Activated T-helper 1 cell treated with anti-CD3 and anti-CD28 coated beads, Interleukin-12 subunit alpha, Interleukin-12 subunit beta, Interleukin-2, Interleukin-4 antibody, amounts not matched to agents 30 ng/mL and 10 ng/mL and 1 ng/mL, durations not matched to agents 14 hours and 24 hours and 36 hours (primary cell): ENCODE data around the gene CALN1. TPM values are rescaled to one million over a fixed set of nuclear protein-coding genes. Genes with fewer than 3 reads are reported as not detected.
"Not testable (repeated sequence)": the region's sequence is repeated elsewhere in the genome, so short reads cannot be mapped to it uniquely, and the experiment has no call there.

Experiments used
- DNase-seq: peaks from one replicate; pipeline ENCODE4 v3.0.0; 2021; ENCODE audit warnings: low spot score
- H3K27ac Mint-ChIP-seq: one replicate; pipeline ENCODE4 v1.8.0; 2021; ENCODE audit warnings: mild to moderate bottlenecking, mixed read lengths
- H3K27me3 Mint-ChIP-seq: one replicate; pipeline ENCODE4 v1.8.0; 2022; ENCODE audit warnings: mild to moderate bottlenecking, moderate library complexity, mixed read lengths; ENCODE audit not compliant: insufficient read depth
- H3K36me3 Mint-ChIP-seq: one replicate; pipeline ENCODE4 v1.8.0; 2021; ENCODE audit warnings: low read depth, mixed read lengths
- H3K4me1 Mint-ChIP-seq: one replicate; pipeline ENCODE4 v1.8.0; 2021; ENCODE audit warnings: low read depth, mixed read lengths
- H3K4me3 Mint-ChIP-seq: one replicate; pipeline ENCODE4 v1.8.0; 2021; ENCODE audit warnings: mild to moderate bottlenecking, moderate library complexity, mixed read lengths
- H3K9me3 Mint-ChIP-seq: one replicate; pipeline ENCODE4 v1.8.0; 2021; ENCODE audit warnings: mixed read lengths
- intact Hi-C: fragments of 100-400 bp; cut with micrococcal nuclease; formaldehyde crosslinking; loops from one replicate; pipeline ENCODE4 v1.15.1; 2024
- total RNA-seq: library from RNA; stranded (reverse); gene quantifications from 2 replicates; pipeline ENCODE4 v1.2.3, GENCODE V29; 2022

Gene CALN1
- total RNA-seq, 1 donor from 2014 or later, result not detected

DNA sequence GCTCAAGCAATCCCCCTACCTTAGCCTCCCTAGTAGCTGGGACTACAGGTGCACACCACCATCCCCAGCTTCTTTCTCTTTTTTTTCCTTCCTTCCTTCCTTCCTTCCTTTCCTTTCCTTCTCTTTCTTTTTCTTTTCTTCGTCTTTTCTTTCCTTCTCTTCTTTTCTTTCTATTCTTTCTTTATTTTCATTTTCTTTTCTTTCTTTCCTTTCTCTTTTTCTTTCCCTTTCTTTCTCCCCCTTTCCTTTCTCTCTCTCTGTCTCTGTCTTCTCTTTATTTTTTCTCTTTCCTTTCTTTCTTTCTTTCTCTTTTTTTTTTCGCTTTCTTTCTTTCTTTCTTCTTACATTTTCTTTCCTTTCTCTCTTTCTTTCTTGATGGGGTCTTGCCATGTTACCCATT, 658.9 kb downstream of the CALN1 start:
- intact Hi-C loops, result no loop called here
- Mint-ChIP-seq H3K9me3 (peaks cover 7% of the 10 kb centered on the region), H3K27me3 (no peaks in the 10 kb centered on the region), H3K27ac (no peak overlapping the region), H3K4me1 (no peaks in the 10 kb centered on the region), H3K4me3 (no peak overlapping the region), H3K36me3 (no peaks in the 10 kb centered on the region)
- DNase-seq, result no peak

- peak; percentile 4 for DNase-seq
- no peaks in the 10 kb centered on the region for H3K36me3 Mint-ChIP-seq
- H3K27ac Mint-ChIP-seq, result no peak overlapping the region
Measured at GRCh38 chr7:71752171-71752935, 659.8 kb downstream of the CALN1 start.

DNA sequence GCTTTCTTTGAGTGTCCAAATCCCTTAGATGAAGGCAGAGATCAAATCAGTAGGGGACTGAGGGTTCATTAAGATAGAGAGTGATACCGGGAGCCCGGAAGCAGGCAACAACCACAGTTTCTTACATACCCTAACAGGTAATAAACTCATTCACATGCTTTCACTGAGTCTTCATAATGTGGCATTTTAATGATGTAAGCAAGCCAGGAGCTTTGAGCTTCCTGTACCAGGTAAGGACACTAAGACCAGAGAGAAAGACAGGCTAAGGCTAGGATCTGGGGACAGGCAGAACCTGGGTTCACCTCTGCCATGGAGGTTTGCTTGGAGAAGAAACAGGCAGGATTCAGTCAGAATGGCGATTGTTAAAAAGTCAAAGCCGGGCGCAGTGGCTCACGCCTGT, 661.8 kb downstream of the CALN1 start:
- Mint-ChIP-seq H3K27ac (no peak overlapping the region), H3K4me3 (no peak overlapping the region), H3K27me3 (no peaks in the 10 kb centered on the region), H3K4me1 (no peaks in the 10 kb centered on the region), H3K9me3 (peaks cover 5% of the 10 kb centered on the region), H3K36me3 (no peaks in the 10 kb centered on the region)
- DNase-seq, result no peak
- intact Hi-C loops, result no loop called here

More at GRCh38 chr7:71752171-71752935, 659.8 kb downstream of the CALN1 start:
- H3K9me3 Mint-ChIP-seq, result peaks cover 7% of the 10 kb centered on the region
- H3K4me1 Mint-ChIP-seq, result no peaks in the 10 kb centered on the region
- intact Hi-C loops, result no loop called here
- H3K4me3 Mint-ChIP-seq, result no peak overlapping the region
- H3K27me3 Mint-ChIP-seq, result no peaks in the 10 kb centered on the region

- H3K4me3 Mint-ChIP-seq, result no peak overlapping the region
- H3K36me3 Mint-ChIP-seq, result no peaks in the 10 kb centered on the region
- intact Hi-C loops, result no loop called here
- peaks cover 3% of the 10 kb centered on the region for H3K9me3 Mint-ChIP-seq
- no peaks in the 10 kb centered on the region for H3K4me1 Mint-ChIP-seq
- DNase-seq, result no peak
- no peak overlapping the region for H3K27ac Mint-ChIP-seq
- H3K27me3 Mint-ChIP-seq, result no peaks in the 10 kb centered on the region
Measured at GRCh38 chr7:71746006-71746405, 666.1 kb downstream of the CALN1 start.

DNA sequence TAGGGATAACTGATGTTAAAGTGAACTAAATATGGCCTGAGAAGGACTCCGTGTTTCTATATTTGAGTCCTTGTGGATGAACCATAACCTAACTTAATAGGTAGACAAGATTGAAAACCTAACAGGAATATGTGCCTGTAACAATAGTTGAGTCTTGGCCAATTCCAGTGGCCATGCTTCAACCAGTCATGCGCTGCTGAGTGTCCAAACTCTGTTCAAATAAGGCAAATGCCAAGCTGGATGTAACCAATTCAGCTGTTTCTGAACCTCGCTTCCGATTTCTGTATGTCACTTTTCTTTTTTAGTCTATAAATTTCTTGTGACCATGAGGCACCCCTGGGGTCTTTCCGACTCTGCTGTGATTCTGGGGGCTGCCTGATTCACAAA, 672.0 kb downstream of the CALN1 start:
- Mint-ChIP-seq H3K27ac (no peak overlapping the region), H3K4me3 (no peak overlapping the region)
- DNase-seq, result no peak

DNA sequence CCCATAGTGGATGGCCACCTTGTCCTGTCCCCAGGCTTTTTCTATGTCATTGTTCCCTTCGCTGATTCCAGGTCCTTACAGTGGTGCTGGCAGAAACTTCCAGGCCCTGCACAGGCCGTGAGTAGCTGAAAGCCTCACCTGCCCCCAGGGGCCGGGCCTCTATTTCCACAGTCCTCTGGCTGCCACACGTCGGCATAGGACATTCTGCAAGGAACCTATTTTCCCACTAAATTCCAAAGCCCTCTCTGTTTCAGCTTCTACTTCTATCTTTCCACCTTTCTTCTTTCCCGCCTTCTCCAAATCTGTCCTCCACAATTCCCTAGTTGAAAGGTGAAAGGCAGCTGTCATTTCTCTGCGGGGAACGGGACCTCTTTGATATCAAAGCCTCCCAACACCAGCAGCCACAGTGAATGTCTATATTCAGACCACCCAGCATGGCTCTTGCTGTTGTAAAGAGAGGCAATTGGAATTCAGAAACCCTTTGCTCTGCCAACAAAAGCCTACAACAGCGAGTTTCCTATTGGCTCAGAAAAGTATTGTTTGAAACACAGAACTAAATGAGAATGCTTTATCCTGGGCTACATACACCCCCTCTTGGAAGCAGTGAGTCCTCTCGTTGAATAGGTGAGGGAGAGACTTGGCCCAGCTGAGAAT, 672.5 kb downstream of the CALN1 start:
- no peak for DNase-seq
- intact Hi-C loops, result no loop called here
- Mint-ChIP-seq H3K4me1 (no peaks in the 10 kb centered on the region), H3K4me3 (no peak overlapping the region), H3K36me3 (no peaks in the 10 kb centered on the region), H3K27me3 (no peaks in the 10 kb centered on the region), H3K9me3 (no peaks in the 10 kb centered on the region), H3K27ac (no peak overlapping the region)

More for the DNA sequence above, 672.0 kb downstream of the CALN1 start:
- H3K27me3 Mint-ChIP-seq, result no peaks in the 10 kb centered on the region
- no peaks in the 10 kb centered on the region for H3K9me3 Mint-ChIP-seq
- H3K4me1 Mint-ChIP-seq, result no peaks in the 10 kb centered on the region
- no peaks in the 10 kb centered on the region for H3K36me3 Mint-ChIP-seq
- intact Hi-C loops, result no loop called here

DNA sequence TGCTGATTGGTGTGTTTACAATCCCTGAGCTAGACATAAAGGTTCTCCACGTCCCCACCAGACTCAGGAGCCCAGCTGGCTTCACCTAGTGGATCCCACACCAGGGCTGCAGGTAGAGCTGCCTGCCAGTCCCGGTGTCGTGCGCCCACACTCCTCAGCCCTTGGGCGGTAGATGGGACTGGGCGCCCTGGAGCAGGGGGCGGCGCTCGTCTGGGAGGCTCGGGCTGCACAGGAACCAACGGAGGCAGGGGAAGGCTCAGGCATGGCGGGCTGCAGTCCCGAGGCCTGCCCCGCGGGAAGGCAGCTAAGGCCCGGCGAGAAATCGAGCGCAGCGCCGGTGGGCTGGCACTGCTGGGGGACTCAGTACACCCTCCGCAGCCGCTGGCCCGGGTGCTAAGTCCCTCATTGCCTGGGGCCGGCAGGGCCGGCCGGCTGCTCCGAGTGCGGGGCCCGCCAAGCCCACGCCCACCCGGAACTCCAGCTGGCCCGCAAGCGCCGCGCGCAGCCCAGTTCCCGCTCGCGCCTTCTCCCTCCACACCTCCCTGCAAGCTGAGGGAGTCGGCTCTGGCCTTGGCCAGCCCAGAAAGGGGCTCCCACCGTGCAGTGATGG, 674.1 kb downstream of the CALN1 start:
- intact Hi-C loops, H3K27me3 Mint-ChIP-seq, H3K4me1 Mint-ChIP-seq, H3K4me3 Mint-ChIP-seq, H3K36me3 Mint-ChIP-seq, H3K9me3 Mint-ChIP-seq, H3K27ac Mint-ChIP-seq, DNase-seq: not testable (repeated sequence)

- H3K4me3 Mint-ChIP-seq, result no peak overlapping the region
- H3K27ac Mint-ChIP-seq, result no peak overlapping the region
- H3K4me1 Mint-ChIP-seq, result no peaks in the 10 kb centered on the region
- peak; percentile 9 for DNase-seq
- H3K27me3 Mint-ChIP-seq, result no peaks in the 10 kb centered on the region
- H3K9me3 Mint-ChIP-seq, result no peaks in the 10 kb centered on the region
- H3K36me3 Mint-ChIP-seq, result no peaks in the 10 kb centered on the region
- intact Hi-C loops, result no loop called here
Measured at GRCh38 chr7:71735961-71736556, 676.1 kb downstream of the CALN1 start.

DNA sequence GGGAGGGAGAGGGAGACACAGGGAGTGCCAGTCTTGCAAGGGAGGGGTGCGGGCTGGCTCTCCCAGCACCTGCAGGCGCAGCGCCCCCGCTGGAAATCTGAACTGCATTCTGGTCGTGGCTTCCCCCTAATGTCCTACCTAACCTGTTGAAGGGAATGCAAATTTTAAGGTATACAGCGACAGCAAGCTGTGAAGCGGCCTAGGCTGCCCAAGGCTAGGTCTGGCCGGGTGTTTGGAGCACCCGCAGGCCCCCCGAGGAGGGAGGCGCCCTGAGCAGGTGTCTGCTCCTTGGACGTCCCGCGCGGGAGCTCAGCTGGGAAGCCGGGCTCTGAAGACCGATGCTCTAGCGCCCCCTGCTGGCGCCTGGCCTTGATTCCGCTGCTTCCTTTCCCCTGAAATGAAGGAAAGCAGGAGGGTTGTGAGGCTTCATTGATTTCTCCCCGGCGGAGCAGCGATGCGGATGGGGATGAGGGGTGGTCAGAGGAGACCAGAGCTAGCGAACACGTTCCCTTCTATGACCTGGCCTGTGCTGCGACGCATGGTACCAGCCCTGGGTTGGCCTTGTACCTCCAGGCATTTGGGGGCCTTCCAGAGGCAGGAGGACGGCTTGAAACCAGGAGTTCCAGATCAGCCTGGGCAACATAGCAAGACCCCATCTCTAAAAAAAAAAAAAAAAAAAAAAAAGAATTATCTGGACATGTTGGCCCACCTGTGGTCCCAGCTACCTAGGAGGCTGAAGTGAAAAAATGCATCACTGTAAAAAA, 678.8 kb downstream of the CALN1 start:
- Mint-ChIP-seq H3K27me3 (no peaks in the 10 kb centered on the region), H3K36me3 (no peaks in the 10 kb centered on the region), H3K27ac (no peak overlapping the region), H3K9me3 (no peaks in the 10 kb centered on the region), H3K4me1 (no peaks in the 10 kb centered on the region), H3K4me3 (no peak overlapping the region)
- DNase-seq, result peak; percentile 32
- intact Hi-C loops, result loop anchor here (2.0 kb wide), 1 partner anchor 904 kb away; no protein-coding TSS in a partner anchor

DNA sequence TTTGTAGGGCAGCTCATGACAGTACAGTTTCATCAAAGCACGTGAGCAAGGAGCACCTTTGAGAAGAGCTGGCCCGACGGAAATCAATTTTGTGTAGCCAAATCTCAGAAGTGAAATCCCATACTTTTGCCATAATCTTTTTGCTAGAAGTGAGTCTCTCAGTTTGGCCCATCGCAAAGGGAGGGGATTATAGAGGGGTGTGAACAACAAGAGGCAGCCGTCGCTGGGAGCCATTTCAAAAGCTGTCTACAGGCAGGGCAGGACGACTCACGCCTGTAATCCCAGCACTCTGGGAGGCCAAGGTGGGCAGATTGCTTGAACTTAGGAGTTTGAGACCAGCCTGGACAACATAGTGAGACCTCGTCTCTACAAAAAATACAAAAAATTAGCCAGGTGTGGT, 680.4 kb downstream of the CALN1 start:
- Mint-ChIP-seq H3K27me3 (no peaks in the 10 kb centered on the region), H3K9me3 (no peaks in the 10 kb centered on the region), H3K27ac (no peak overlapping the region), H3K36me3 (no peaks in the 10 kb centered on the region), H3K4me3 (no peak overlapping the region), H3K4me1 (no peaks in the 10 kb centered on the region)
- DNase-seq, result no peak
- intact Hi-C loops, result loop anchor here (2.0 kb wide), 1 partner anchor 903 kb away; no protein-coding TSS in a partner anchor
